HG02678 (cell line): ENCODE measurements around the gene ZNF329.
A peak's percentile ranks its signal among the peaks of the same experiment; 100 is the strongest.
"Not testable (repeated sequence)": the region's sequence is repeated elsewhere in the genome, so short reads cannot be mapped to it uniquely, and the experiment has no call there.

Experiments
- ATAC-seq: cut with Tn5 transposase; IDR thresholded peaks from one replicate; pipeline ENCODE4 v1.9.1; 2021; ENCODE audit warnings: mild to moderate bottlenecking, moderate library complexity; ENCODE audit not compliant: unreplicated experiment

Gene ZNF329

GRCh38 chr19:58150328-58150921 lies at the start of gene ZNF329:
ZNF329 (minus strand) TSS chr19:58150789; CDS start chr19:58129503, 21,286 bp downstream.
- ATAC-seq = peak; percentile 61

GRCh38 chr19:58196901-58197616 lies 46.5 kb upstream of the ZNF329 start:
- ATAC-seq = no peak

- ATAC-seq = no peak
These were observed 33.2 kb upstream of the ZNF329 start for GRCh38 chr19:58183817-58184215.

GRCh38 chr19:58182989-58183816 lies 32.6 kb upstream of the ZNF329 start, which contains the start of gene ZNF274:
ZNF274 (plus strand) TSS chr19:58183061; CDS start chr19:58183966, 905 bp downstream.
- ATAC-seq = peak; percentile 90

- no peak for ATAC-seq
These were observed 32.0 kb upstream of the ZNF329 start for GRCh38 chr19:58182577-58182988.

GRCh38 chr19:58181902-58182576 lies 31.4 kb upstream of the ZNF329 start:
- ATAC-seq = no peak

GRCh38 chr19:58170860-58171259 lies 20.3 kb upstream of the ZNF329 start:
- no peak for ATAC-seq

GRCh38 chr19:58166708-58167280 lies 16.2 kb upstream of the ZNF329 start:
- no peak for ATAC-seq

GRCh38 chr19:58166268-58166667 lies 15.7 kb upstream of the ZNF329 start:
- no peak for ATAC-seq

GRCh38 chr19:58157045-58157728 lies 6.6 kb upstream of the ZNF329 start:
- ATAC-seq = no peak

- ATAC-seq = peak; percentile 73
These were observed 4.4 kb upstream of the ZNF329 start for GRCh38 chr19:58154679-58155648.

- ATAC-seq = no peak
These were observed 3.7 kb upstream of the ZNF329 start for GRCh38 chr19:58154287-58154678.

- no peak for ATAC-seq
These were observed 2.8 kb upstream of the ZNF329 start for GRCh38 chr19:58153386-58153785.

GRCh38 chr19:58147475-58147874 lies 3.1 kb downstream of the ZNF329 start:
- ATAC-seq = not testable (repeated sequence)

GRCh38 chr19:58145849-58146248 lies 4.7 kb downstream of the ZNF329 start:
- ATAC-seq = no peak

GRCh38 chr19:58134244-58134643 lies 16.3 kb downstream of the ZNF329 start:
- no peak for ATAC-seq

GRCh38 chr19:58129284-58129683 lies 21.3 kb downstream of the ZNF329 start:
- no peak for ATAC-seq

GRCh38 chr19:58128041-58128685 lies 22.4 kb downstream of the ZNF329 start:
- ATAC-seq = no peak
